NOMO-1 (cell line): Measurements from ENCODE around the gene NMS.
"Not testable (repeated sequence)": the region's sequence is repeated elsewhere in the genome, so short reads cannot be mapped to it uniquely, and the experiment has no call there.

Source experiments
- DNase-seq, 2 experiments: peaks; one replicate each; lab custom pipeline; 2025; ENCODE audit not compliant: unreplicated experiment in 2 of 2; lab: John Stamatoyannopoulos, UW

NMS gene

GRCh38 chr2:100470182-100470581, at the start of gene NMS:
TSS of gene NMS (plus strand) at chr2:100470482. CDS start at chr2:100470489, 7 bp downstream.
- no peak for DNase-seq

GRCh38 chr2:100422320-100423055, 47.8 kb upstream of the NMS start:
- DNase-seq = peak in 1 of 2 experiments; percentile 1

DNA sequence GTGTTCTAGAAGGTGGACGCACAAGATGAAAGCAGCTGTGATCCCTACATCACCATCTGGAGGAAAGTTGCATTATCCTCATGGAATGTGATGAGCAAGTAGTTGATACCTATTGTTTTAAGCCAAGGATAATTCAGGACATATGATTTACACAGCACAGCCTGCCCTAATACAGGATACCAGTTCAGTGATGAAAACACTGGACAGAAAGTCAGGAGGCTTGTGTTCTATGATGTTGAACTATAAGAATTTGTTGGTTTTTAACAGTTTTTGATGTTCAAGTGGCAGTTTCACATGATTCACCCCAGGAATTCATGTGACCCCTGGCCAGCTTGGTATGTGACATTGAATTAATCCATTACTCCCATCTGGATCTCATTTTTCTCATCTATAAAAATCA, 46.7 kb upstream of the NMS start:
- no peak for DNase-seq

DNA sequence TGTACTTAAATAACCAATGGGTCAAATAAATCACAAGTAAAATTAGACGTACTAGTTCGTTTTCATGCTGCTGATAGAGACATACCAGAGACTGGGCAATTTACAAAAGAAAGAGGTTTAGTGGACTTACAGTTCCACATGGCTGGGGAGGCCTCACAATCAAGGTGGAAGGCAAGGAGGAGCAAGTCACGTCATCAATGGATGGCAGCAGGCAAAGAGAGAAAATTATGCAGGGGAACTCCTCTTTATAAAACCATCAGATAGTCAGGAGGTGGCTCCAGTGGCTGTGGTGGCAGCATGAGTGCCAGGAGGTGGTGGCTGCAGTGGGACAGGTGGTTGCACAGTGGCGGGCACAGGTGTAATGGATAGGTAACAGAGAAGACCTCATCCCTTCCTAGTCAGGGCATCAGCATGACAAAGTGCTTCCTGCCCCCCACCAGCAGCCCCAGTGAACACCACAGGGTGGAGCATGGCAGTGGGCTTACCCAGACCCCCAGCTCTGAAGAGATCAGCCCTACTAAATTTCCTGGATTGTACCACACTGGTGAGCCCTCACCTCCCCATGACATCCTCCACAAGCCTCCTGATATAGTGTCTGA, 45.9 kb upstream of the NMS start:
- DNase-seq = no peak

DNA sequence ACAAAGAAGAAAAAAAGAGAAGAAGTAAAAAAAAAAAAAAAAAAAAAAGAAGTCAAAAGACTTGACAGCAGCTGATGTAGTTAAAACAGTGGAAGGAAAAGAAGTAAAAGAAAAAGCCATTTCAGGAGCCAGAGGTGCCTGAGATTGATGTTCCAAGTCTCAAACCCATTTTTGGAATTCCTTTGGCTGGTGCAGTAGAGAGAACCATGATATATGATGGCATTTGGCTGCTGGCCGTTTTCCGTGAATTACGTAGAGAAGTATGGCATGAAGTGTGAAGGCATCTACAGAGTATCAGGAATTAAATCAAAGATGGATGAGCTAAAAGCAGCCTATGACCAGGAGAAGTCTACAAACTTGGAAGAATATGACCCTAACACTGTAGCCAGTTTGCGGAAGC, 45.2 kb upstream of the NMS start:
- DNase-seq = no peak

- peak; percentile 45 to 61 for DNase-seq
Observed at GRCh38 chr2:100425573-100426383, 44.5 kb upstream of the NMS start.

DNA sequence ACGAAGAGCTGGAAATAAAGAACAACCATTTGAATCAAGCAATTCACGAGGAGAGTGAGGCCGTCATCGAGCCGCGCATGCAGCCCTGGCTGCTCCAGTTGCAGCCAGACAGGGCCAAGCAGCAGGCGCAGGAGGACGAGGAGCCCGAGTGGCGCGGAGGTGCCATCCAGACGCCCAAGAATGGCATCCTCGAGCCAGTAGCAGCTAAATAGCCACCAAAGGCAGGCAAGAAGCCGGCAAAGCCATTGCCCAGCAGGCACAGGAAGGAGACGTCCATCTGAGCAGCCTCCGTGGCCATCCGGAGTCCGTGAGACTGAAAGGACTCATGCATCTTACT, 43.9 kb upstream of the NMS start:
- no peak for DNase-seq

GRCh38 chr2:100427111-100427510, 43.2 kb upstream of the NMS start:
- no peak for DNase-seq

GRCh38 chr2:100427627-100428258, 42.5 kb upstream of the NMS start:
- peak in 1 of 2 experiments; percentile 33 for DNase-seq

GRCh38 chr2:100429726-100430125, 40.6 kb upstream of the NMS start:
- DNase-seq = peak in 1 of 2 experiments; percentile 36

- peak in 1 of 2 experiments; percentile 32 for DNase-seq
Observed at GRCh38 chr2:100437751-100438150, 32.5 kb upstream of the NMS start.

- no peak for DNase-seq
Observed at GRCh38 chr2:100446696-100447095, 23.6 kb upstream of the NMS start.

DNA sequence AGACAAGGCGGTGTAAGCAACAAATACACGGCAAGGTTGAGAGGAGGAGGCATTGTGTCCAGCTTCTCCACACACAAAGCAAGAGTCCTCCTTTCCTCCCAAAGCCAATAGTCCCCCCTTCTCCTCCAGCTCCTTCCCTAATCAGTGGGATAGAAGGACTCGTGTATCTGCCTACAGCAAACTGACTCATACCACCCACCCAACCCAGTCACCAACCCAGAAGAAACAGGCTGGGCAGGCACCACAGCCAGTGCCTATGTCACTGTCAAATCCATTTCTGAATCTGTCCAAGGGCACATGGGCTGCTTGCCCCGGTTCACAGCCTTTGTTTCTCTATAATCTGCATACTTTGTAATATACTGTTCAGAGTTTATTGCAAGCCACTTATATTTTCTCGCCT, 19.2 kb upstream of the NMS start:
- DNase-seq = no peak

DNA sequence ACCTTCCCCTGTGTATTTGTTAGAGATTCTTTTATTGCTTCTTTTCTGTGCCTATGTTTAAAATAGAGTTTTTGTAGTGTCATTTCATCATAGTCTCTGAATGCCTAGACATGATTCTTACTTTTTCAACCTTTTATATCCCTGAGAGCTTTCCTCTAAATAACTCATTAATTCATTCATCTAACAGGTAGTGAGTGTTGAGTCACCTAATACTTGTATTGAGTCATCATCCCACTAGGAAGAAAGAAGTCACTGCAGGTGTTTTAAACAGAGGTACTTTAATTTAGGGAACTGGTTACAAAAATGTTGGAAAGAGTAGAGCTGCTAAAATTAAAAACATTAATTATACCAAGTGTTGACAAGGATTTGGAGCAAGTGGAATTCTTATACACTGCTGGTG, 18.5 kb upstream of the NMS start:
- no peak for DNase-seq

- DNase-seq = no peak
Observed at GRCh38 chr2:100453853-100454252, 16.4 kb upstream of the NMS start.

DNA sequence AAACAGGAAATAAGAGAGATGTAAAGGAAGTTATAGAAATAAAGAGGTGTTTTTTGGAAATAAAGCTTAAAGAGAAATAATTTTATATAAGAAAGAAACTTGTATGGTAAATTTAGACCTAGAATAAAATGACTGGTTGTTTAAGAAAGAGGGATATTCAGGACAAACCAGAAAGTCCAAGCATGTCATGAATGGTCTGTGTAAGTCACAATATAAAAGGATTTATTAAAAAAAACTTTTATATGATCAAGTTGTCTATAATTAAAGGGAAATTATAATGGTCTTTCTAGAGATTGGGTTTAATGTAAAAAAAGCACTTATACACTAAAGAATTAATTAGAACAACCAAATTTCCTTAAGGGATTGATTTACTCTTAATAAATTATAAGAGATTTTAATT, 13.9 kb upstream of the NMS start:
- DNase-seq = not testable (repeated sequence)

DNA sequence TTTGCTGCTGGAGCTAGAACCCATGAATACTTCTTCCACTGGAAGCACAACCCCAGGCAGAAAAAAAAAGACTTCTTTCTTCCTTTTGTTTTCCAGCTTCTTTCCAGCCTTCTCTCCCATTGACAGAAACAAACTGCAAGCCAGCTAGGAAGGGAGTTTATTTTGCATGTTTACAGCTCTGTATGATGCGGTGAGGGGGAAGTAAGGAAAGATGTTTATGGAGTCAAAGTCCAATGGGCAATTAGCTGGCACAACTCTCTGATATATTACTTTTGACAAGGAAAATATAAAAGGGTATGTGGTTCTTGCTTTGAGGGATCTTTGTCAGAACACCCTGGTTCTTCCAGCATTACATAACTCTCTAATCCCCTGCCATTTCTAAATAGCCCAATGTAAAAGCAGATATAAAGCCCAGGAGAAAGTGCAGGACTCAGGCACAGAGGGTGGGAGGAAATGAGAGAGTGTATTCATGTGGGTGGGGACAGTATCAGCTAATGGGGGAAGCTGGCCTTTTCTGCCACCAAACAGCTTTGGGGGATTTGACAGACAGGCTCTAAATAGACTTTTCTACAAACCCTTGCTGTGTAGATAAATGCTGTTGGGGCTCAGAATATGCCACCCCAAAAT, 9.3 kb upstream of the NMS start:
- peak in 1 of 2 experiments; percentile 8 for DNase-seq

GRCh38 chr2:100470898-100471514, 724 bp downstream of the NMS start:
- no peak for DNase-seq

GRCh38 chr2:100476606-100477005, 6.3 kb downstream of the NMS start:
- DNase-seq = no peak

GRCh38 chr2:100482741-100483140, 12.5 kb downstream of the NMS start:
- no peak for DNase-seq
